Vagina (tissue), 2 donors: ENCODE data around the gene PRKCB. TPM values are rescaled to one million over a fixed set of nuclear protein-coding genes. Genes with fewer than 3 reads are reported as not detected.
"Not testable (repeated sequence)": the region's sequence is repeated elsewhere in the genome, so short reads cannot be mapped to it uniquely, and the experiment has no call there.

Source experiments
- DNase-seq, 2 donors: peaks; one replicate each; pipeline ENCODE4 v3.0.0-alpha.2; 2017; ENCODE audit errors: extremely low spot score in 2 of 2
- H3K27ac ChIP-seq: fragments of 200-600 bp; sonication (generic); one replicate; pipeline ENCODE4 v1.5.1; 2019
- H3K27me3 ChIP-seq: fragments of 200-600 bp; sonication (generic); one replicate; pipeline ENCODE4 v1.5.1; 2019
- H3K36me3 ChIP-seq, 2 donors: fragments of 200-600 bp; sonication (generic); one replicate each; pipeline ENCODE4 v1.5.1; 2017 to 2019
- H3K4me1 ChIP-seq: fragments of 200-600 bp; sonication (generic); one replicate; pipeline ENCODE4 v1.5.1; 2019
- H3K4me3 ChIP-seq, 2 donors: fragments of 200-600 bp; sonication (generic); 1 replicate in 1 of 2; 2 replicates in 1 of 2; pipeline ENCODE4 v1.5.1; 2016 to 2019
- H3K9me3 ChIP-seq: fragments of 200-600 bp; sonication (generic); one replicate; pipeline ENCODE4 v1.5.1; 2019
- POLR2A ChIP-seq, 2 donors: fragments of 450-650 bp; IDR thresholded peaks; one replicate each; pipeline ENCODE4 v1.6.1; 2017; ENCODE audit warnings: antibody characterized with exemption in 2 of 2, mild to moderate bottlenecking in 2 of 2, moderate library complexity in 2 of 2
- POLR2AphosphoS5 ChIP-seq, 2 donors: sonication (generic); formaldehyde crosslinking; IDR thresholded peaks; one replicate each; pipeline ENCODE4 v1.9.0; 2017; ENCODE audit warnings: antibody characterized with exemption in 2 of 2, mild to moderate bottlenecking in 2 of 2, low read depth in 1 of 2; ENCODE audit not compliant: insufficient read depth in 1 of 2
- intact Hi-C: fragments of 100-400 bp; cut with DNase I; formaldehyde crosslinking; loops from one replicate; pipeline ENCODE4 v1.15.1; 2023
- total RNA-seq: library from RNA; depleted of rRNA; stranded (reverse); fragments of >200 nt; gene quantifications from one replicate; pipeline ENCODE4 v1.2.3, GENCODE V29; 2016
- TF ChIP-seq, protein P1 (sequence below), 3 experiments: fragments of 450-650 bp in 2 of 3; fragments of 200-600 bp in 1 of 3; sonication (generic) in 1 of 3; IDR thresholded peaks; one replicate each; pipeline ENCODE4 v1.5.1; 2017 to 2019; ENCODE audit warnings: antibody characterized with exemption in 3 of 3, mild to moderate bottlenecking in 2 of 3, moderate library complexity in 2 of 3

PRKCB gene
- total RNA-seq, 1 donor from 2014 or later: 9.1 TPM

DNA sequence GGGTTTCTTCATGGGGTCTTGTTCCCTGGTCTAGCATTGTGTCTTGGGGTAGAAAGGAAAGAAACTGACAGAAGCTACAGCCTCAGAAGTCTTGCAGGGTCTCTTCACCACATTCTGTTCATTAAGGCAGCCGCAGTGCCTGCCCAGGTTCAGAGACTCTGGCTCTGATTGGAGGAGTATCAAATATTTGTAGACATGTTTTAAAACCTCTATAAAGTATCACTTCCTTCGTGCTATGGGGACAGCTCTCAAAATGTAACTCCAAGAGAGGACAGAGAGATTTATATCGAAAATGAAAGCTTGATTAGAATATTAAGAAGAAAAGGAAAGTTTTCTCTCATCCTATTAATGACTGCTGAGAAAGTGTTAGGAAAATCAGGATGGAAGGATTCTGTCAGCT is 313.3 kb downstream of the PRKCB start:
- intact Hi-C loops: no loop called here
- Histone ChIP-seq H3K27ac (no peak overlapping the region), H3K36me3 (no peaks in the 10 kb centered on the region), H3K9me3 (no peaks in the 10 kb centered on the region), H3K4me1 (no peaks in the 10 kb centered on the region), H3K4me3 (no peak overlapping the region), H3K27me3 (no peaks in the 10 kb centered on the region)
- no peak for DNase-seq
- TF ChIP-seq POLR2AphosphoS5 (IDR thresholded peaks at IDR 0.05; ENCODE audit: insufficient read depth in 1 of 2, low read depth in 1 of 2) (no peak), POLR2A (IDR thresholded peaks at IDR 0.05) (no peak)
- TF ChIP-seq, protein P1, sequence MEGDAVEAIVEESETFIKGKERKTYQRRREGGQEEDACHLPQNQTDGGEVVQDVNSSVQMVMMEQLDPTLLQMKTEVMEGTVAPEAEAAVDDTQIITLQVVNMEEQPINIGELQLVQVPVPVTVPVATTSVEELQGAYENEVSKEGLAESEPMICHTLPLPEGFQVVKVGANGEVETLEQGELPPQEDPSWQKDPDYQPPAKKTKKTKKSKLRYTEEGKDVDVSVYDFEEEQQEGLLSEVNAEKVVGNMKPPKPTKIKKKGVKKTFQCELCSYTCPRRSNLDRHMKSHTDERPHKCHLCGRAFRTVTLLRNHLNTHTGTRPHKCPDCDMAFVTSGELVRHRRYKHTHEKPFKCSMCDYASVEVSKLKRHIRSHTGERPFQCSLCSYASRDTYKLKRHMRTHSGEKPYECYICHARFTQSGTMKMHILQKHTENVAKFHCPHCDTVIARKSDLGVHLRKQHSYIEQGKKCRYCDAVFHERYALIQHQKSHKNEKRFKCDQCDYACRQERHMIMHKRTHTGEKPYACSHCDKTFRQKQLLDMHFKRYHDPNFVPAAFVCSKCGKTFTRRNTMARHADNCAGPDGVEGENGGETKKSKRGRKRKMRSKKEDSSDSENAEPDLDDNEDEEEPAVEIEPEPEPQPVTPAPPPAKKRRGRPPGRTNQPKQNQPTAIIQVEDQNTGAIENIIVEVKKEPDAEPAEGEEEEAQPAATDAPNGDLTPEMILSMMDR (IDR thresholded peaks at IDR 0.05): no peak

DNA sequence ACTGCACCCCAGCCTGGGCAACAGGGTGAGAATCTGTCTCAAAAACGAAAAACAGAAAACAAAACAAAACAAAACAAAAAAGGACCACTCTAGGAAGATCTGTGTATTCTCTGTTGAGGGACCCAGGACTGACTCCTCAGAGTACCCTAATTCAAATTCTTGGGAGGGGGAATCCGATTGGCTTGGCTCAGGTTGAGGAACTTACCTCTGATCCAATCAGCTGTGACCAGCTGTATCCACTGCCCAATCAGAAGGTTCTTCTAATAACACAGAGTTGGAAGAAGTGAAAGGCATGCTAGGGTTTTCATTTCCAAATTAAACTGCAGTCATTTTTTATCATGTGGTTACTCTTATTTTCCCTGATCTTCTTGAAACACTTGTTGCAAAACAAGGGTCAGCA is 314.5 kb downstream of the PRKCB start:
- Histone ChIP-seq H3K4me3 (no peak overlapping the region), H3K36me3 (no peaks in the 10 kb centered on the region), H3K9me3 (no peaks in the 10 kb centered on the region), H3K27ac (no peak overlapping the region), H3K4me1 (no peaks in the 10 kb centered on the region), H3K27me3 (no peaks in the 10 kb centered on the region)
- intact Hi-C loops: no loop called here
- no peak for DNase-seq
- no peak for TF ChIP-seq POLR2A (IDR thresholded peaks at IDR 0.05)
- TF ChIP-seq, protein P1 (IDR thresholded peaks at IDR 0.05): no peak
- TF ChIP-seq POLR2AphosphoS5 (IDR thresholded peaks at IDR 0.05; ENCODE audit: insufficient read depth in 1 of 2, low read depth in 1 of 2): no peak

DNA sequence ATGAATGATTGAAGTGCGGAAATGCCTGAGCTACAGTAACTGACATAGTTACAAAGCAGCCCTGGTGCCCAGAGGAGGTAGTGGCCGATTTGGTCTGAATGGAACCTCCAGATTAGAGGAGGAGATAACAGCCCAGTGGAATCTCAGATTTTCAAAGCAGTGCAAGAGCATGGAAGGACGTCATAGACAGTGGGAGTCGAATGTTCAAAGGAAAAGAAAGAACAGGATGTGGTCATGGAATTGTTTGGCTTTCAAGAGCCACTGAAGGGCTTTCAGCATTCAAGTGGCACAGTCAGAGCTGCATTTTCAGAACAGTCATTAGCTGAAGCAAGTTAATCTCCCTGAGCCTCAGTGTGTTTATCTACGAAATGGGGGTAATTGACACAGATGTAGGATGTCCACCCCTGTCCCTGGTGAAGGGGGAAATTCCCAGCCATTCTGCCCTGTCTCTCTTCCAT is 315.7 kb downstream of the PRKCB start:
- Histone ChIP-seq H3K27ac (no peak overlapping the region), H3K9me3 (no peaks in the 10 kb centered on the region), H3K36me3 (no peaks in the 10 kb centered on the region), H3K4me1 (no peaks in the 10 kb centered on the region), H3K27me3 (no peaks in the 10 kb centered on the region), H3K4me3 (no peak overlapping the region)
- intact Hi-C loops: no loop called here
- TF ChIP-seq POLR2AphosphoS5 (IDR thresholded peaks at IDR 0.05; ENCODE audit: insufficient read depth in 1 of 2, low read depth in 1 of 2) (no peak), POLR2A (IDR thresholded peaks at IDR 0.05) (no peak)
- TF ChIP-seq, protein P1 (IDR thresholded peaks at IDR 0.05): no peak
- DNase-seq: no peak

DNA sequence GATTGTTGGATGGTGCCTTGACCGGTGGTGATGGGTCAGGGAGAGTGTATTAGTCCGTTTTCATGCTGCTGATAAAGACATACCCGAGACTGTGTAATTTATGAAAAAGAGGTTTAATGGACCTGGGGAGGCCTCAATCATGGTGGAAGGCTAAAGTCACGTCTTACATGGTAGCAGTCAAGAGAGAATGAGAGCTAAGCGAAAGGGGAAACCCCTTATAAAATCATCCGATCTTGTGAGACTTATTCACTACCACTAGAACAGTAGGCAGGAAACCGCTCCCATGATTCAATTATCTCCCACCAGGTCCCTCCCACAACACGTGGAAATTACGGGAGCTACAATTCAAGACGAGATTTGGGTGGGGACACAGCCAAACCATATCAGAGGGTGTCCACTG is 316.3 kb downstream of the PRKCB start:
- DNase-seq, H3K9me3 ChIP-seq, H3K4me1 ChIP-seq, H3K4me3 ChIP-seq, intact Hi-C loops, H3K36me3 ChIP-seq, H3K27me3 ChIP-seq, H3K27ac ChIP-seq: not testable (repeated sequence)

DNA sequence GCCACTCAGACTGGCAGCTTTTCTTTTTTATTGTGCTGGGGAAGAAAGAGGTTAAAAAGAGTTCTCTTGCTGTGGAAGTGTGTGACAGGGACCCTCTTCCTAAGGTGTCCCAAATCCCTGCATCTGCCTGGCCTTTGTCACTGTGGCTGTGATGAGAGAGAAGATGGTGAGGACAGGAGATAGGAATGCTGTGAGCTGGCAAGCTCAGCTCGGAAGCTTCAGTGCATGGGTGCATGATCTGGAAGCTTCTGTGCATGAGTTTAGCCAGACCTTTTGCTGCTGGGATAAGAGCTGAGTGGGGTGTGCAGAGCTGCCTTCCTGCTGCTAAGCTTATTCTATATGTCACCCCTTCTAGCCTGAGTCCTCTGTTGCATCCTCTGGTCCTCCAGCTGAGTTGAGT is 317.0 kb downstream of the PRKCB start:
- Histone ChIP-seq H3K36me3 (no peaks in the 10 kb centered on the region), H3K27ac (no peak overlapping the region), H3K4me1 (no peaks in the 10 kb centered on the region), H3K27me3 (no peaks in the 10 kb centered on the region), H3K4me3 (no peak overlapping the region), H3K9me3 (no peaks in the 10 kb centered on the region)
- no peak for TF ChIP-seq POLR2A (IDR thresholded peaks at IDR 0.05)
- no peak for TF ChIP-seq POLR2AphosphoS5 (IDR thresholded peaks at IDR 0.05; ENCODE audit: insufficient read depth in 1 of 2, low read depth in 1 of 2)
- TF ChIP-seq, protein P1 (IDR thresholded peaks at IDR 0.05): no peak
- intact Hi-C loops: no loop called here
- DNase-seq: no peak

DNA sequence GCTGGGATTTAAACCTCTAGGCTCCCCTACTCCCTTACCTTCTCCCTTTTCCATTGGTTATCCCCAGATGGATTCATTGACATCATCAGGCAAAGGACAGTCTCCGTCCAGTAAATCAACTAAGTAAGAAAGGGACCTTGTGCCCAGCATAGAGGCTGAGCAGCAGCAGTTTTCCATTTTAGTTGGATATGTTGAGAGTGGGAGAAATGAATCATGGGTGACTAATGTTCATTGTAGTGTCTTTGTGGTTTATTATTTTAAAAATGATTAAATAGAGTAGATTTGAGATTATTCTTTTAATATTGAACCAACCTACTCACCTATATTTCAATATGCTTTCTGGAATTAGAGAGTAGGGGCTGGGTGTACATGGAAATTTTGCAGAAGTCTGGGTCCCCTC is 321.0 kb downstream of the PRKCB start:
- intact Hi-C loops: no loop called here
- H3K27ac ChIP-seq: no peak overlapping the region
- H3K27me3 ChIP-seq: no peaks in the 10 kb centered on the region
- TF ChIP-seq POLR2AphosphoS5 (IDR thresholded peaks at IDR 0.05; ENCODE audit: insufficient read depth in 1 of 2, low read depth in 1 of 2): no peak
- no peak for TF ChIP-seq POLR2A (IDR thresholded peaks at IDR 0.05)
- TF ChIP-seq, protein P1 (IDR thresholded peaks at IDR 0.05): no peak
- no peak for DNase-seq
- H3K9me3 ChIP-seq: no peaks in the 10 kb centered on the region
- no peaks in the 10 kb centered on the region for H3K4me1 ChIP-seq
- H3K4me3 ChIP-seq: no peak overlapping the region
- H3K36me3 ChIP-seq: no peaks in the 10 kb centered on the region
